HEK293 (cell line): ENCODE results near the gene SCAF4.
A peak's percentile ranks its signal among the peaks of the same experiment; 100 is the strongest.

ENCODE experiments used
- CTCF ChIA-PET: fragments of 350-600 bp; formaldehyde crosslinking; extraction: SDS; loops from one replicate; lab custom pipeline; 2021; ENCODE audit warnings: antibody characterized with exemption; lab: Yijun Ruan, JAX
- POLR2A ChIA-PET: fragments of 300-600 bp; formaldehyde crosslinking; extraction: SDS; loops from one replicate; lab custom pipeline; 2020; ENCODE audit warnings: antibody characterized with exemption, inconsistent platforms; lab: Yijun Ruan, JAX
- H3K27ac ChIP-seq: fragments of 200-500 bp; sonication (Bioruptor generic); 2 replicates; pipeline ENCODE4 v1.5.1; 2014; ENCODE audit warnings: low read depth, low read length, control low read depth, inconsistent platforms; ENCODE audit errors: extremely low read depth
- H3K36me3 ChIP-seq, 2 experiments: fragments of 200-500 bp in 1 of 2; sonication (Bioruptor generic) in 1 of 2; 1 replicate in 1 of 2; 2 replicates in 1 of 2; pipeline ENCODE4 v1.5.1; 2014 to 2017; ENCODE audit warnings: inconsistent platforms in 2 of 2, low read length in 2 of 2; ENCODE audit not compliant: control insufficient read depth in 2 of 2, insufficient read depth in 1 of 2
- H3K4me1 ChIP-seq: fragments of 200-500 bp; sonication (Bioruptor generic); 2 replicates; pipeline ENCODE4 v1.5.1; 2014; ENCODE audit warnings: mild to moderate bottlenecking, low read length, inconsistent platforms; ENCODE audit not compliant: control insufficient read depth, insufficient read depth
- H3K4me3 ChIP-seq: 2 replicates; pipeline ENCODE4 v1.5.1; 2011; ENCODE audit warnings: low read depth, mild to moderate bottlenecking, control low read depth, low read length, moderate library complexity
- H3K9me3 ChIP-seq: fragments of 200-500 bp; sonication (Bioruptor generic); 2 replicates; pipeline ENCODE4 v1.5.1; 2014; ENCODE audit warnings: low read depth, low read length, inconsistent platforms; ENCODE audit not compliant: control insufficient read depth, insufficient read depth
- GLIS1 ChIP-seq: fragments of 450-650 bp; formaldehyde crosslinking; IDR thresholded peaks from 2 replicates; pipeline ENCODE4 v1.5.1; 2016; ENCODE audit warnings: missing biosample characterization, missing genetic modification characterization
- HOXA7 ChIP-seq: sonication (generic); formaldehyde crosslinking; IDR thresholded peaks from 2 replicates; pipeline ENCODE4 v1.8.1; 2022; ENCODE audit warnings: missing genetic modification reagents, borderline replicate concordance
- IKZF3 ChIP-seq: fragments of 450-650 bp; IDR thresholded peaks from 2 replicates; pipeline ENCODE4 v1.5.0; 2018; ENCODE audit warnings: missing biosample characterization, mild to moderate bottlenecking, missing genetic modification characterization, moderate library complexity
- OSR2 ChIP-seq: fragments of 450-650 bp; formaldehyde crosslinking; IDR thresholded peaks from 2 replicates; pipeline ENCODE4 v1.5.1; 2016; ENCODE audit warnings: missing biosample characterization, missing genetic modification characterization
- PRDM10 ChIP-seq: fragments of 450-650 bp; formaldehyde crosslinking; IDR thresholded peaks from 2 replicates; pipeline ENCODE4 v1.5.1; 2016; ENCODE audit warnings: missing biosample characterization, missing genetic modification characterization
- PRDM4 ChIP-seq: fragments of 450-650 bp; formaldehyde crosslinking; IDR thresholded peaks from 2 replicates; pipeline ENCODE4 v1.5.1; 2017; ENCODE audit warnings: missing biosample characterization, missing genetic modification characterization
- PRDM6 ChIP-seq: fragments of 450-650 bp; formaldehyde crosslinking; IDR thresholded peaks from 2 replicates; pipeline ENCODE4 v1.5.1; 2017; ENCODE audit warnings: missing biosample characterization, missing genetic modification characterization
- ZBTB1 ChIP-seq: fragments of 450-650 bp; formaldehyde crosslinking; IDR thresholded peaks from 2 replicates; pipeline ENCODE4 v1.5.1; 2016; ENCODE audit warnings: missing biosample characterization, missing genetic modification characterization
- ZBTB10 ChIP-seq: fragments of 450-650 bp; formaldehyde crosslinking; IDR thresholded peaks from 2 replicates; pipeline ENCODE4 v1.5.1; 2016; ENCODE audit warnings: missing biosample characterization, missing genetic modification characterization
- ZBTB7A ChIP-seq: fragments of 450-650 bp; formaldehyde crosslinking; IDR thresholded peaks from 2 replicates; pipeline ENCODE4 v1.5.1; 2016; ENCODE audit warnings: low read depth, missing biosample characterization, missing genetic modification characterization
- ZBTB8A ChIP-seq: fragments of 450-650 bp; formaldehyde crosslinking; IDR thresholded peaks from 2 replicates; pipeline ENCODE4 v1.5.1; 2016; ENCODE audit warnings: missing biosample characterization, missing genetic modification characterization
- ZNF280D ChIP-seq: fragments of 450-650 bp; formaldehyde crosslinking; IDR thresholded peaks from 2 replicates; pipeline ENCODE4 v1.5.1; 2016; ENCODE audit warnings: missing biosample characterization, missing genetic modification characterization
- ZNF626 ChIP-seq: fragments of 450-650 bp; sonication (Bioruptor Pico); formaldehyde crosslinking; IDR thresholded peaks from 2 replicates; pipeline ENCODE4 v1.5.1; 2018; ENCODE audit warnings: missing biosample characterization, missing genetic modification characterization, inconsistent platforms
- ZNF658 ChIP-seq: fragments of 450-650 bp; formaldehyde crosslinking; IDR thresholded peaks from 2 replicates; pipeline ENCODE4; 2016; ENCODE audit warnings: missing biosample characterization, missing genetic modification characterization

Gene SCAF4

DNA sequence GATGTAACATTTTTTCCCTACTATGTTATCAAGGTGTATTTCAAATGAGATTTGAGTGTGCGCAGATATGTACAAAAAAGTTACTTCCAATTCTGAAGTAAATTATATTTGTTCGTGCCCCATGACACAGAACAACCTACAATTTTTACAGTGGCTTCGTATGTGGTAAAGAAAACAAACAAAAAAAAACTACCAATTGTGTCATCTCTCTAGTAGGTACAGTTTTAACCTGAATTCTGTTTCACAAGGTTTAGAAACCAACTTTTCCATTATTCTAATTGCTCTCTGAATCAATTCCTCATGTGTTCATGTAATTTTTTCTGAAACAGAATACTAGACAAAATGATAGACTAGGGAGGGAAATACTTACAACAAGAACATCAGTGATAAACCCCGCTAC lies 7.4 kb downstream of the SCAF4 start:
- TF ChIP-seq ZBTB8A (no peak), OSR2 (tag by site-specific recombination) (peak; percentile 47; the same call in 1 of the 2 replicates), ZBTB7A (tag by site-specific recombination) (no peak), ZBTB10 (tag by site-specific recombination) (no peak), GLIS1 (peak; percentile 97), PRDM4 (tag by site-specific recombination) (peak; percentile 86), ZBTB1 (tag by site-specific recombination) (no peak), PRDM6 (tag by site-specific recombination) (peak; percentile 96), IKZF3 (tag by site-specific recombination) (no peak)
- Histone ChIP-seq H3K4me1 (peaks cover 27% of the 10 kb centered on the region), H3K36me3 (no peaks in the 10 kb centered on the region; a peak in 1 of 3 replicates), H3K27ac (no peak overlapping the region), H3K9me3 (no peaks in the 10 kb centered on the region), H3K4me3 (no peak overlapping the region)
- POLR2A ChIA-PET: no interaction called here
- CTCF ChIA-PET: no interaction called here

DNA sequence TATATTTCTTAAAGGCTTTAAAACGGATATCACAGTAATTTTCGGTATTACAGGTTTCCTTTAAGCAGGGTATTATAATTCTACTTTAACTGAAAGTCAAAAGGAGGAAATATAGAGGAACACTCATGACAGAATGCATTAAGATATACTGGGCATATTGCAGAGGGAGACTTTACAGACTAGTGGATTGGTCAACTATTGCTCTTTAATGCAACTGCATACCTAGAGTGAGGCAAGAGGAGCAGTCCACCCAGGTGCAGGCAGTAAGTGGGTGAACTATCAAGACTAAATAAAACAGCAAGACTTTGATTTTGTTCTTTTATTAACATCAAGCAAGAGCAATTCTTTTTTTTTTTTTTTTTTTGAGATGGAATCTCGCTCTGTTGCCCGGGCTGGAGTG lies 10.5 kb downstream of the SCAF4 start:
- Histone ChIP-seq H3K9me3 (no peaks in the 10 kb centered on the region), H3K4me3 (no peak overlapping the region), H3K27ac (no peak overlapping the region), H3K4me1 (peaks cover 21% of the 10 kb centered on the region), H3K36me3 (no peaks in the 10 kb centered on the region)
- TF ChIP-seq HOXA7 (no peak), PRDM10 (tag by site-specific recombination) (peak; percentile 85)
- CTCF ChIA-PET: no interaction called here
- POLR2A ChIA-PET: interaction anchor here (0.7 to 1.1 kb wide), 2 partner anchors 12 to 868 kb away, joined by 5 to 7 read pairs; no protein-coding TSS in a partner anchor

- no peak overlapping the region for H3K27ac ChIP-seq
- ChIA-PET CTCF (no interaction called here), POLR2A (no interaction called here)
- no peaks in the 10 kb centered on the region for H3K9me3 ChIP-seq
- no peak for TF ChIP-seq ZNF658 (tag by site-specific recombination)
- TF ChIP-seq ZNF280D: no peak
- TF ChIP-seq ZNF626 (tag by site-specific recombination): no peak
- 0 out of 2 replicates have a peak, but pooled peaks have one; percentile 34 for TF ChIP-seq IKZF3 (tag by site-specific recombination)
- peak; percentile 75 for TF ChIP-seq PRDM6 (tag by site-specific recombination)
- TF ChIP-seq, all 188 proteins: peak for 2
- Histone ChIP-seq H3K4me3 (no peak overlapping the region), H3K36me3 (no peaks in the 10 kb centered on the region), H3K4me1 (peaks cover 21% of the 10 kb centered on the region)
Observed at GRCh38 chr21:31720739-31721138, 11.2 kb downstream of the SCAF4 start.
